HL-60 (cell line): ENCODE measurements around the gene HAPLN2.

Source experiments
- DNase-seq, 2 experiments: peaks; one replicate each; pipeline ENCODE4 v3.0.0-alpha.2; 2010 to 2020; ENCODE audit warnings: low read depth in 1 of 2, low spot score in 1 of 2
- H3K27ac ChIP-seq: fragments of 250-450 bp; sonication (Bioruptor Pico); replicated peaks from 2 replicates; pipeline ENCODE4 v1.5.1; 2020; ENCODE audit warnings: mild to moderate bottlenecking, moderate library complexity
- H3K27me3 ChIP-seq: fragments of 250-450 bp; sonication (Bioruptor Pico); 2 replicates; pipeline ENCODE4 v1.5.1; 2021; ENCODE audit warnings: mild to moderate bottlenecking, moderate library complexity; ENCODE audit not compliant: insufficient read depth, poor library complexity, severe bottlenecking
- H3K4me3 ChIP-seq: replicated peaks from 2 replicates; pipeline ENCODE4 v1.5.1; 2011; ENCODE audit warnings: mild to moderate bottlenecking, control low read depth, low read length; ENCODE audit not compliant: insufficient read depth
- CTCF ChIP-seq: IDR thresholded peaks from one replicate; pipeline ENCODE4 v1.5.1; 2011; ENCODE audit warnings: low read length, control low read depth, inconsistent platforms; ENCODE audit not compliant: insufficient read depth
- GABPA ChIP-seq: IDR thresholded peaks from 2 replicates; pipeline ENCODE4 v1.6.1; 2012; ENCODE audit warnings: low read depth
- POLR2AphosphoS5 ChIP-seq: IDR thresholded peaks from 2 replicates; pipeline ENCODE4 v1.6.1; 2012; ENCODE audit warnings: low read depth
- SPI1 ChIP-seq: IDR thresholded peaks from 2 replicates; pipeline ENCODE4 v1.6.1; 2012; ENCODE audit warnings: low read depth, mild to moderate bottlenecking, borderline replicate concordance
- TF ChIP-seq, protein P1 (sequence below): IDR thresholded peaks from 2 replicates; pipeline ENCODE4 v1.6.1; 2012; ENCODE audit warnings: low read depth; ENCODE audit not compliant: insufficient replicate concordance

HAPLN2 gene

DNA sequence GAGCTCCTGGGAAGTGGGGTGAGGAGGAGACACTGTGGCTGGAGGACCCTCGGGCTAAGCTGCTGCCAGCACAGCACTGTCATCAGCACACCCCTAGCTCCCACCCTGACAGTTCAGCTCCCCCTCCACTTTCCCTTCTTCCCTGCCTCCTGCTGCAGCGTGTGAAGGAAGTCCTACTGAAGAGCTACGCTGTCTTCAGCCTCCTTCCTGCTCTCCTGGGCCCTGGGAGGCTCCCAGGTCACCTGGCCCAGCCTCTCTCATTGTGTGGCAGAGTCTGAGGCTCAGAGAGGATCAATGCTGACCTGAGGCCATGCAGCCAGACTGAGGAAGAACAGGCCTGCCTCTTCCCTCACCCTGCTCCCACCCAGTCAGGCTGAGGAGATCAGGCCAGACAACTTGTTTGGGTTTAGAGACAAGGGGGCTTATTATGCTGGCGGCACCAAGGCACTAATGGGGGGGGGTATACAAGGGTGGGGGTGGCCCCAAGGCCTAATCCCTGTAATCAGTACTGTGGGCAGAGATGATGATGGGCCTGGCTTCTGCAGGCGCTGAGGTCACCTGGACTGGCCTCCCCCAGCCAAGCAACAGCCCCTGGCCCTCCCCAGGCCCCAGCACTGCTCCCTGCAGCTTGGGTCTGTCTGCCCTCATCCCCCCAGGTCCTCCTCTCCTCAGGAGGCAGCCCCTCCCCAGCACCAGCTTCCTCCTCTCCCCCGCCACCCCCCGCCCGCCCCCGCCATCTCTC is 48.9 kb downstream of the HAPLN2 start:
- no peak overlapping the region for H3K4me3 ChIP-seq
- H3K27ac ChIP-seq = no peak overlapping the region
- TF ChIP-seq POLR2AphosphoS5 (no peak), CTCF (no peak), GABPA (no peak), SPI1 (no peak)
- TF ChIP-seq, protein P1, sequence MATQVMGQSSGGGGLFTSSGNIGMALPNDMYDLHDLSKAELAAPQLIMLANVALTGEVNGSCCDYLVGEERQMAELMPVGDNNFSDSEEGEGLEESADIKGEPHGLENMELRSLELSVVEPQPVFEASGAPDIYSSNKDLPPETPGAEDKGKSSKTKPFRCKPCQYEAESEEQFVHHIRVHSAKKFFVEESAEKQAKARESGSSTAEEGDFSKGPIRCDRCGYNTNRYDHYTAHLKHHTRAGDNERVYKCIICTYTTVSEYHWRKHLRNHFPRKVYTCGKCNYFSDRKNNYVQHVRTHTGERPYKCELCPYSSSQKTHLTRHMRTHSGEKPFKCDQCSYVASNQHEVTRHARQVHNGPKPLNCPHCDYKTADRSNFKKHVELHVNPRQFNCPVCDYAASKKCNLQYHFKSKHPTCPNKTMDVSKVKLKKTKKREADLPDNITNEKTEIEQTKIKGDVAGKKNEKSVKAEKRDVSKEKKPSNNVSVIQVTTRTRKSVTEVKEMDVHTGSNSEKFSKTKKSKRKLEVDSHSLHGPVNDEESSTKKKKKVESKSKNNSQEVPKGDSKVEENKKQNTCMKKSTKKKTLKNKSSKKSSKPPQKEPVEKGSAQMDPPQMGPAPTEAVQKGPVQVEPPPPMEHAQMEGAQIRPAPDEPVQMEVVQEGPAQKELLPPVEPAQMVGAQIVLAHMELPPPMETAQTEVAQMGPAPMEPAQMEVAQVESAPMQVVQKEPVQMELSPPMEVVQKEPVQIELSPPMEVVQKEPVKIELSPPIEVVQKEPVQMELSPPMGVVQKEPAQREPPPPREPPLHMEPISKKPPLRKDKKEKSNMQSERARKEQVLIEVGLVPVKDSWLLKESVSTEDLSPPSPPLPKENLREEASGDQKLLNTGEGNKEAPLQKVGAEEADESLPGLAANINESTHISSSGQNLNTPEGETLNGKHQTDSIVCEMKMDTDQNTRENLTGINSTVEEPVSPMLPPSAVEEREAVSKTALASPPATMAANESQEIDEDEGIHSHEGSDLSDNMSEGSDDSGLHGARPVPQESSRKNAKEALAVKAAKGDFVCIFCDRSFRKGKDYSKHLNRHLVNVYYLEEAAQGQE = no peak
- peaks cover 25% of the 10 kb centered on the region for H3K27me3 ChIP-seq
- DNase-seq = no peak

DNA sequence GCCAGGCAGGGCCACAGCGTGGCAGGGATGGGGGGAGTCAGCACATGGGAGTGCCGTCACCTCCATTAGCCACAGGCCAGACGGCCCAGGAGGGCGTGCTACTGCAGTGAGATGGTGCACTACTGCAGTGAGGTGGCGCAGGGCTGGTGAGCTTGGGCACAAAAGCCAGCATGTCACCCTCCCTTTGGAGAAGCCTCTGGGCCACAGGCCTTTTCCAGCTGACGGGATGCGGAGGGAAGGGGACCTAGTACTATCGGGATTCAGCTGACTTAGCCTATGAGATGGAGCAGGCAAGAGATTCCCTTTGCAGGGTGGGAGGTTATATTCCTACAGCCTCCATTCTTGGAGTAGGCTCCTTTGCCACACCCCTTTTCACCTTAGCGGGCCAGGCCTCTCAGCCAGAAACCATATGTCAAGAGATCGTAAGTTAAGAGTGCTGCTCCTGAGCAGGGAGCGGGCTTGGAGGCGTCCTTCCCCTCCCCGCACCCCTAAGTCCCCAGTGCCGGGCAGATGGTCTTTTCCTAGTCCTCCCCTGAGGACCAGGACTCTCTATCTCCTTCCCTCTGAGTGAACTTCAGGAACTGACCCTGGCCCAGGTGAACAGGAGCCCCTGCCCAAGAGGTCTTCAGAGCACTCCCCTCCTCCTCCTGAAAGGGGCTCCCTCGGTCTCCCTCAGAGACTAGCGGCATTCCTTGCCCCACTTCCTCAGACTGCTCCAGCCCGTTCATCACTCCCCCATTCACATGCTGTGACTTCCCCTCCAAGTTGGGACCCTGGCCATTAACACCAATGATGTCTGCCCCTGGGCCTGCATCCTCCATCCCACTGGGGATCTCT is 49.8 kb downstream of the HAPLN2 start:
- no peak for DNase-seq
- no peak overlapping the region for H3K27ac ChIP-seq
- H3K27me3 ChIP-seq = peaks cover 31% of the 10 kb centered on the region

More for the DNA sequence above, 49.8 kb downstream of the HAPLN2 start:
- TF ChIP-seq GABPA = no peak
- no peak for TF ChIP-seq CTCF
- no peak for TF ChIP-seq SPI1
- no peak for TF ChIP-seq POLR2AphosphoS5
- TF ChIP-seq, protein P1 = no peak
- H3K4me3 ChIP-seq = no peak overlapping the region
